ENCODE measurements around the gene ATP5PD.

DNA sequence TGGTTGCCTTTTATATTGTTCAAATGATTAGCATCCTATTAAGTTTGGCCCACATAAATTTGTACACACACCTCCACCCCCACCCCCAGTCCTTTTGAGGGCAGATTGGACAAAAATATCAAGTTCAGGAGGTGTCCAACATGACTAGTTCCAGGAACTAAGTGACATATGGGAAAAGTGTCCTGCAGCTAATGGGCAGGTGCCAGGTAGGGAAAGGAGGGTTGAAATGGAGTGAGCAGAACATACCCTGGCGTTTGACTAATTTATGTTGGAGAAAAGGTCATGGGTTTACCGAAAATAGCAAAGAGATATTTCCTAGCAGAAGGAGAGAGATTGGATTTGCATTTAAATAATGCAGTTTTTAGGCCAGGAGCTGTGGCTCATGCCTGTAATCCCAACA, 5.2 kb upstream of the ATP5PD start:
- TF ChIP-seq EEA1 (CRISPR knock-in tag; IDR thresholded peaks at IDR 0.05; ENCODE audit: borderline replicate concordance) (no peak), JUN (CRISPR knock-in tag; IDR thresholded peaks at IDR 0.05) (no peak), ETV6 (CRISPR knock-in tag; conservative IDR thresholded peaks at IDR 0.05) (no peak), RXRA (CRISPR knock-in tag; IDR thresholded peaks at IDR 0.05) (no peak), SRSF9 (IDR thresholded peaks at IDR 0.05; ENCODE audit: borderline replicate concordance, insufficient read depth, low read depth, low read length, poor library complexity, severe bottlenecking) (no peak), ZNF263 (CRISPR knock-in tag; IDR thresholded peaks at IDR 0.05) (no peak), CTCF (CRISPR knock-in tag; IDR thresholded peaks at IDR 0.05) (no peak), ELF1 (CRISPR knock-in tag; IDR thresholded peaks at IDR 0.05) (no peak), GATA4 (IDR thresholded peaks at IDR 0.05; ENCODE audit: borderline replicate concordance, low read depth) (no peak), TBL1XR1 (IDR thresholded peaks at IDR 0.05; ENCODE audit: borderline replicate concordance, low read length, partially characterized antibody) (no peak), ZNF766 (CRISPR knock-in tag; IDR thresholded peaks at IDR 0.05; ENCODE audit: borderline replicate concordance) (no peak)
- TF ChIP-seq, protein P1, sequence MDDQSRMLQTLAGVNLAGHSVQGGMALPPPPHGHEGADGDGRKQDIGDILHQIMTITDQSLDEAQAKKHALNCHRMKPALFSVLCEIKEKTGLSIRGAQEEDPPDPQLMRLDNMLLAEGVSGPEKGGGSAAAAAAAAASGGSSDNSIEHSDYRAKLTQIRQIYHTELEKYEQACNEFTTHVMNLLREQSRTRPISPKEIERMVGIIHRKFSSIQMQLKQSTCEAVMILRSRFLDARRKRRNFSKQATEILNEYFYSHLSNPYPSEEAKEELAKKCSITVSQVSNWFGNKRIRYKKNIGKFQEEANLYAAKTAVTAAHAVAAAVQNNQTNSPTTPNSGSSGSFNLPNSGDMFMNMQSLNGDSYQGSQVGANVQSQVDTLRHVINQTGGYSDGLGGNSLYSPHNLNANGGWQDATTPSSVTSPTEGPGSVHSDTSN (CRISPR knock-in tag; IDR thresholded peaks at IDR 0.05; ENCODE audit: borderline replicate concordance): no peak
